Neural cell (in vitro differentiated cells): ENCODE measurements around the gene UQCC2.

Experiments
- CTCF ChIP-seq: fragments of 450-650 bp; IDR thresholded peaks from 2 replicates; pipeline ENCODE4 v1.5.1; 2014; ENCODE audit warnings: antibody characterized with exemption, mild to moderate bottlenecking, moderate library complexity; ENCODE audit not compliant: poor library complexity, severe bottlenecking
- EP300 ChIP-seq: fragments of 450-650 bp; conservative IDR thresholded peaks from 2 replicates; pipeline ENCODE4 v1.6.1; 2014; ENCODE audit warnings: antibody characterized with exemption, mild to moderate bottlenecking, moderate library complexity; ENCODE audit not compliant: poor library complexity, severe bottlenecking
- EZH2 ChIP-seq: fragments of 200-600, 300-800 bp; shearing (Covaris generic), sonication (generic); IDR thresholded peaks from 2 replicates; pipeline ENCODE4 v1.6.1; 2014; ENCODE audit warnings: antibody characterized with exemption, low read length, borderline replicate concordance, mild to moderate bottlenecking; ENCODE audit not compliant: insufficient read depth, poor library complexity, severe bottlenecking
- POLR2AphosphoS5 ChIP-seq: IDR thresholded peaks from 2 replicates; pipeline ENCODE4 v1.6.1; 2012
- SMC3 ChIP-seq: fragments of 450-650 bp; conservative IDR thresholded peaks from 2 replicates; pipeline ENCODE4 v1.6.1; 2014; ENCODE audit warnings: antibody characterized with exemption, mild to moderate bottlenecking, moderate library complexity; ENCODE audit not compliant: poor library complexity
- TAF1 ChIP-seq: IDR thresholded peaks from 2 replicates; pipeline ENCODE4 v1.6.1; 2012; ENCODE audit warnings: low read depth

- TF ChIP-seq CTCF (no peak), POLR2AphosphoS5 (no peak), EP300 (no peak), EZH2 (no peak), TAF1 (no peak), SMC3 (no peak)
These were observed 45.5 kb downstream of the UQCC2 start for GRCh38 chr6:33665957-33666356.
